ENCODE measurements around the gene SLC44A1. TPM values are rescaled to one million over a fixed set of nuclear protein-coding genes. Genes with fewer than 3 reads are reported as not detected.

SLC44A1 gene
- polyA plus RNA-seq (2013, experiment 1 of 2): 22.8 TPM
- 22.9 TPM for polyA plus RNA-seq (2013, experiment 2 of 2)

DNA sequence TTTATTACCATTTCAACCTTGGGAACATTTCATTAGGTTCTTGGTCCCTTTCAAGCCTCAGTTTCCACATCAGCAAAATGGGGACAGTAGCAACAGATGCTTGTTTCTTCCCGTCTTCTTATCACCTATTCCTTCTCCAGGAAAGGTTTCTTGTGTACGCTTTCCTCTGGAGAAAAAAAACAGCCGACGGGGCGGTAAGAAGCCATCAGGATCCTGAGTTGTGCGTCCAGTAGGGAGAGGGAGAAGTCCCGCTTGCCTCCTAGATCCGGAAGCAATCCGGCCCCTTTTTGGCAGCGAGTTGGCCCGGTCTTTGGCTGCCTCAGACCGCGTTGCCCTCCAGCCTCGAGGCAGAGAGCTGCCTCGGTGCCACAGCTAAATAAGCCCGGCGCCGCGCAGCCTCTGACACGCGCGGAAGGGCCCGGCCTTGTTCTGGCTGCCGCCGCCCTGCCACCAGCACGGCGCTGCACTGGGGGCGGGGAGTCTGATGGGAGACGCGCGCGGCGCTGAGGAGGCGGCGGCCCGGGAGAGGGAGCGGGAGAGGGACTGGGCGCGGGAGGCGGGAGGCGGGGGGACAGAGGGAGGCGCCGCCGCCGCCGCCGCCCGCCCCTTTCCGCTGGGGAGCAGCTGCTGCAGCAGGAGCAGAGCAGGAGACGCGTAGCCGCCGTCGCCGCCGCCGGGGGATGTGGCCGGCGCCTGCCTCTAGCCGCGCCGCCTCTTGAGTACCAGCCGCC lies at the start of gene SLC44A1:
Gene SLC44A1 (plus strand): TSS at position 649 of the 731 bp plus-strand sequence. CDS start 218 bp downstream, outside the sequence.
- H3K14ac ChIP-seq (ENCODE audit: low read length in 2 of 2): peak within 1 kb of the TSS in 1 of 2 experiments; percentile 93
- no peaks in the 10 kb centered on the region for H3K4me1 ChIP-seq (ENCODE audit: control insufficient read depth, insufficient read depth, low read depth, low read length)
- peak within 1 kb of the TSS; percentile 75 for H2BK15ac ChIP-seq (ENCODE audit: low read depth, poor library complexity, severe bottlenecking)
- peak within 1 kb of the TSS; percentile 85 to 92 for H3K4me3 ChIP-seq (ENCODE audit: insufficient read depth in 1 of 2, low read depth in 1 of 2, low read length in 2 of 2)
- peak within 1 kb of the TSS; percentile 75 for H4K8ac ChIP-seq (ENCODE audit: low read length)
- H3K18ac ChIP-seq (ENCODE audit: low read depth in 1 of 2, low read length in 2 of 2): peak within 1 kb of the TSS; percentile 92
- H3K4ac ChIP-seq (ENCODE audit: low read depth in 1 of 2, low read length in 2 of 2): peak within 1 kb of the TSS; percentile 29 to 88
- peak within 1 kb of the TSS; percentile 83 for H4K91ac ChIP-seq (ENCODE audit: low read length)
- no peak within 1 kb of the TSS for H2AK5ac ChIP-seq (ENCODE audit: low read length, severe bottlenecking)
- H3K23ac ChIP-seq (ENCODE audit: low read length in 2 of 2): peak within 1 kb of the TSS in 1 of 2 experiments; percentile 98
- under 1% methylated on average over 35 of the region's 63 CpGs for WGBS
- H2AFZ ChIP-seq (ENCODE audit: low read depth, low read length): peak within 1 kb of the TSS; percentile 77
- H3K79me1 ChIP-seq (replicated peaks; ENCODE audit: low read length, poor library complexity, severe bottlenecking): peaks cover 14% of the 10 kb centered on the region
- H2BK12ac ChIP-seq (ENCODE audit: low read length in 2 of 2): peak within 1 kb of the TSS in 1 of 2 experiments; percentile 71
- no peaks in the 10 kb centered on the region for H3K27me3 ChIP-seq (ENCODE audit: control insufficient read depth in 1 of 2, insufficient read depth in 1 of 2, low read length in 2 of 2)
- peak within 1 kb of the TSS; percentile 49 for H3K27ac ChIP-seq (ENCODE audit: low read length, poor library complexity, severe bottlenecking)
- H3K9me3 ChIP-seq (ENCODE audit: control insufficient read depth, low read length): no peaks in the 10 kb centered on the region
- peak within 1 kb of the TSS; percentile 85 for H2BK120ac ChIP-seq (ENCODE audit: low read depth, low read length)
- peak; percentile 96 for DNase-seq
- peak within 1 kb of the TSS; percentile 62 for H2BK5ac ChIP-seq (ENCODE audit: low read depth, low read length, poor library complexity, severe bottlenecking)
- peak within 1 kb of the TSS; percentile 91 for H3K9ac ChIP-seq (ENCODE audit: low read length)
- H3K4me2 ChIP-seq (ENCODE audit: low read length, poor library complexity, severe bottlenecking): peak within 1 kb of the TSS; percentile 99
- no peaks in the 10 kb centered on the region for H3K36me3 ChIP-seq (ENCODE audit: control insufficient read depth in 1 of 2, insufficient read depth in 2 of 2, low read depth in 1 of 2, low read length in 2 of 2)

DNA sequence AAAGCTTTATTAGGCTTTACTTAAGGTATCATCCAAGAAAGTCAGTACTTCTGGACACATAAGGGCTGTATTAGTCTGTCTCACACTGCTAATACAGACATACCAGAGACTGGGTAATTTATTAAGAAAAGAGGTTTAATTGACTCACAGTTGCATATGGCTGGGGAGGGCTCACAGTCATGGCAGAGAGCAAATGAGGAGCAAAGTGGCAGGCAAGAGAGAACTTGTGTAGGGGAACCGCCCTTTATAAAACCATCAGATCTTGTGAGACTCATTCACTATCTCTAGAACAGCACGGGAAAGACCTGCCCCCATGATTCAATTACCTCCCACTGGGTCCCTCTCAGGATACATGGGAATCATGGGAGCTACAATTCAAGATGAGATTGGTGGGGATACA lies 49.2 kb upstream of the SLC44A1 start:
- WGBS: no CpG with 5 or more reads among the region's 2 CpGs

DNA sequence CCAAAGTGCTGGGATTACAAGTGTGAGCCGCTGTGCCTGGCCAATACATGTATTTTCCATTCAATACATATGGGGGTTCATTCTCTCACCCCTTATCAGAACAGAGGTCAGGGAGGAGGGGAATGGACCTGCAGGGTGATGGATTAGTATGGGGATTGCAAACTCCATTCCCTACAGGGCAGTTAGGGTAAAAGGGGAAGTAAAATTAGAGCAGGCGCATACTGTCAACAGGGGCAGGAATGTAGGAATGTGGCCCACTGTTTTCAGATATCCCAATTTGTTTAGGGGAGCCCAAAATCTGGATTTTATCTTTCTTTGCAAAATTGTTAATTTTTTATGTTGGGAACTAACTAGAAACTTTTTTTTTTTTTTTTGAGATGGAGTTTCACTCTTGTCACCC lies 46.4 kb upstream of the SLC44A1 start:
- Histone ChIP-seq H3K4me3 (ENCODE audit: insufficient read depth in 1 of 2, low read depth in 1 of 2, low read length in 2 of 2) (no peak overlapping the region), H2BK5ac (ENCODE audit: low read depth, low read length, poor library complexity, severe bottlenecking) (no peak overlapping the region), H3K9ac (ENCODE audit: low read length) (no peak overlapping the region), H3K18ac (ENCODE audit: low read depth in 1 of 2, low read length in 2 of 2) (no peak overlapping the region), H2BK15ac (ENCODE audit: low read depth, poor library complexity, severe bottlenecking) (peak overlapping the region; percentile 23), H3K14ac (ENCODE audit: low read length in 2 of 2) (no peak overlapping the region), H4K91ac (ENCODE audit: low read length) (no peak overlapping the region), H3K4me1 (ENCODE audit: control insufficient read depth, insufficient read depth, low read depth, low read length) (no peaks in the 10 kb centered on the region), H2AFZ (ENCODE audit: low read depth, low read length) (no peak overlapping the region), H2BK120ac (ENCODE audit: low read depth, low read length) (no peak overlapping the region), H4K8ac (ENCODE audit: low read length) (no peak overlapping the region), H2AK5ac (ENCODE audit: low read length, severe bottlenecking) (no peak overlapping the region), H3K36me3 (ENCODE audit: control insufficient read depth in 1 of 2, insufficient read depth in 2 of 2, low read depth in 1 of 2, low read length in 2 of 2) (no peaks in the 10 kb centered on the region), H2BK12ac (ENCODE audit: low read length in 2 of 2) (no peak overlapping the region), H3K27me3 (ENCODE audit: control insufficient read depth in 1 of 2, insufficient read depth in 1 of 2, low read length in 2 of 2) (no peaks in the 10 kb centered on the region), H3K79me1 (replicated peaks; ENCODE audit: low read length, poor library complexity, severe bottlenecking) (no peaks in the 10 kb centered on the region), H3K4me2 (ENCODE audit: low read length, poor library complexity, severe bottlenecking) (no peak overlapping the region), H3K9me3 (ENCODE audit: control insufficient read depth, low read length) (no peaks in the 10 kb centered on the region), H3K4ac (ENCODE audit: low read depth in 1 of 2, low read length in 2 of 2) (no peak overlapping the region), H3K23ac (ENCODE audit: low read length in 2 of 2) (no peak overlapping the region), H3K27ac (ENCODE audit: low read length, poor library complexity, severe bottlenecking) (no peak overlapping the region)
- no peak for DNase-seq
- WGBS: 100% methylated on average over 1 of the region's 2 CpGs

More for the DNA sequence above, 49.2 kb upstream of the SLC44A1 start:
- Histone ChIP-seq H2AK5ac (ENCODE audit: low read length, severe bottlenecking) (no peak overlapping the region), H3K9ac (ENCODE audit: low read length) (no peak overlapping the region), H2AFZ (ENCODE audit: low read depth, low read length) (no peak overlapping the region), H2BK15ac (ENCODE audit: low read depth, poor library complexity, severe bottlenecking) (no peak overlapping the region), H3K4me1 (ENCODE audit: control insufficient read depth, insufficient read depth, low read depth, low read length) (no peaks in the 10 kb centered on the region), H4K91ac (ENCODE audit: low read length) (no peak overlapping the region), H3K4ac (ENCODE audit: low read depth in 1 of 2, low read length in 2 of 2) (no peak overlapping the region), H2BK12ac (ENCODE audit: low read length in 2 of 2) (no peak overlapping the region), H3K4me3 (ENCODE audit: insufficient read depth in 1 of 2, low read depth in 1 of 2, low read length in 2 of 2) (no peak overlapping the region), H3K27ac (ENCODE audit: low read length, poor library complexity, severe bottlenecking) (no peak overlapping the region), H3K79me1 (replicated peaks; ENCODE audit: low read length, poor library complexity, severe bottlenecking) (no peaks in the 10 kb centered on the region), H3K23ac (ENCODE audit: low read length in 2 of 2) (no peak overlapping the region), H3K27me3 (ENCODE audit: control insufficient read depth in 1 of 2, insufficient read depth in 1 of 2, low read length in 2 of 2) (no peaks in the 10 kb centered on the region), H4K8ac (ENCODE audit: low read length) (no peak overlapping the region), H3K14ac (ENCODE audit: low read length in 2 of 2) (no peak overlapping the region), H3K18ac (ENCODE audit: low read depth in 1 of 2, low read length in 2 of 2) (no peak overlapping the region), H2BK120ac (ENCODE audit: low read depth, low read length) (no peak overlapping the region), H3K4me2 (ENCODE audit: low read length, poor library complexity, severe bottlenecking) (no peak overlapping the region), H3K9me3 (ENCODE audit: control insufficient read depth, low read length) (no peaks in the 10 kb centered on the region), H2BK5ac (ENCODE audit: low read depth, low read length, poor library complexity, severe bottlenecking) (no peak overlapping the region), H3K36me3 (ENCODE audit: control insufficient read depth in 1 of 2, insufficient read depth in 2 of 2, low read depth in 1 of 2, low read length in 2 of 2) (no peaks in the 10 kb centered on the region)
- DNase-seq: no peak

DNA sequence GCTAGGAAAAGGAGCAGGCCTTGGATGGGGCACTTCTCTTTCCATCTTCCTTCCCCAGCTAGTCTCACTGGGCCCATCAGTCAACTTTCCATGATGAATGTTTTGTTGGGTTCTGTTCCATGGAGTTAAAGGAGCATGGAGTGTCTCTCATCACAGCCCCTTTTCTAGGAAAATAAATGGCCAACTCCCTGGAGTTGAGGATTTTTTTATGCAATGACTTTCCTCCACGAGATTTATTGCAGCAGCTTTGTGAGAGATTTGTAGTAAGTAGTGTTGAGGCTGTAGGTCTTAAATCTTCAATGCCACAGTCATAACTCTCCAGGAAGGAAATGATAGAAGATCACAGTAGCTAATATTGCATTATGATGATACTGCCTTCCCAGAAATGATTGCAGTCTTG lies 45.6 kb upstream of the SLC44A1 start:
- H2BK120ac ChIP-seq (ENCODE audit: low read depth, low read length): no peak overlapping the region
- no peak overlapping the region for H3K4me2 ChIP-seq (ENCODE audit: low read length, poor library complexity, severe bottlenecking)
- no peak overlapping the region for H2BK12ac ChIP-seq (ENCODE audit: low read length in 2 of 2)
- no peak overlapping the region for H3K9ac ChIP-seq (ENCODE audit: low read length)
- WGBS: 38% methylated on average over 1 of the region's 1 CpG
- no peak overlapping the region for H3K4me3 ChIP-seq (ENCODE audit: insufficient read depth in 1 of 2, low read depth in 1 of 2, low read length in 2 of 2)
- no peak overlapping the region for H2BK15ac ChIP-seq (ENCODE audit: low read depth, poor library complexity, severe bottlenecking)
- H3K4me1 ChIP-seq (ENCODE audit: control insufficient read depth, insufficient read depth, low read depth, low read length): no peaks in the 10 kb centered on the region
- no peak overlapping the region for H3K18ac ChIP-seq (ENCODE audit: low read depth in 1 of 2, low read length in 2 of 2)
- H4K8ac ChIP-seq (ENCODE audit: low read length): no peak overlapping the region
- no peaks in the 10 kb centered on the region for H3K79me1 ChIP-seq (replicated peaks; ENCODE audit: low read length, poor library complexity, severe bottlenecking)
- no peak overlapping the region for H3K23ac ChIP-seq (ENCODE audit: low read length in 2 of 2)
- no peaks in the 10 kb centered on the region for H3K9me3 ChIP-seq (ENCODE audit: control insufficient read depth, low read length)
- H3K14ac ChIP-seq (ENCODE audit: low read length in 2 of 2): no peak overlapping the region
- DNase-seq: no peak
- no peak overlapping the region for H3K27ac ChIP-seq (ENCODE audit: low read length, poor library complexity, severe bottlenecking)
- H3K27me3 ChIP-seq (ENCODE audit: control insufficient read depth in 1 of 2, insufficient read depth in 1 of 2, low read length in 2 of 2): no peaks in the 10 kb centered on the region
- no peak overlapping the region for H2AK5ac ChIP-seq (ENCODE audit: low read length, severe bottlenecking)
- no peak overlapping the region for H4K91ac ChIP-seq (ENCODE audit: low read length)
- no peak overlapping the region for H2BK5ac ChIP-seq (ENCODE audit: low read depth, low read length, poor library complexity, severe bottlenecking)
- H2AFZ ChIP-seq (ENCODE audit: low read depth, low read length): no peak overlapping the region
- no peaks in the 10 kb centered on the region for H3K36me3 ChIP-seq (ENCODE audit: control insufficient read depth in 1 of 2, insufficient read depth in 2 of 2, low read depth in 1 of 2, low read length in 2 of 2)
- H3K4ac ChIP-seq (ENCODE audit: low read depth in 1 of 2, low read length in 2 of 2): no peak overlapping the region

Data from mesenchymal stem cell (in vitro differentiated cells and primary cell).